NCI-H1417 treated with DMSO at 0.1 percent for 48 hours (cell line): ENCODE results near the gene ZNF536.
"Not testable (repeated sequence)": the region's sequence is repeated elsewhere in the genome, so short reads cannot be mapped to it uniquely, and the experiment has no call there.

Experiments
- DNase-seq: peaks from one replicate; lab custom pipeline; 2025; lab: John Stamatoyannopoulos, UW

The ZNF536 gene

DNA sequence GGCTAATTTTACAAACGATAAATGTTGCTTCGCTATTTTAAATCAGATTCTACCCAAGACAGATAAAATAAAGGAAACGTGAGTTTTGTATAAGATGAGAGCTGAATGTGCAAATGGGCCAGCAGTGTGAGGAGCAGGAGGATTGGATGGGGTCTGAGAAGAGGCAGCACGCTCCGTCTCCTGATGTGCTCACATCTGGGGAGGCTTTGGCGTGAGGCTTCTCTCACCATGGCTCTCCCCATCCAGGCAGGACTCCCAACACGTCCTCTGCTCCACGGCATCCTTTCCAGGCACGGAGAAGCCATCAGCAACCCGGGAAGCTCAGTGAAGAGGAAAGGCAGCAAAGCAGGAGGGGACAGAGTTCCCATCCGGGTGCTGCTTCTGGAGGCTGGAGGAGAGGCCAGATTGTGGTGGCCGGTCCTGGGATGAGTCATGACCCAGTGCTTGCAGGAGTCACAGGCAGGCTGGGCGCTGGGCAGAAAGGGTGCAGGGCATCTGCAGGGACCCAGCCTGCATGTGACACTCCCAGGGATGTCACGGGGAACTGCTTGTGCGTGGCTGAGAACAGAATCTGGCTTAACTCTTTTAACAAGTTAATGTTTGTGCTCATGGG lies 47.5 kb downstream of the ZNF536 start:
- DNase-seq, result no peak

DNA sequence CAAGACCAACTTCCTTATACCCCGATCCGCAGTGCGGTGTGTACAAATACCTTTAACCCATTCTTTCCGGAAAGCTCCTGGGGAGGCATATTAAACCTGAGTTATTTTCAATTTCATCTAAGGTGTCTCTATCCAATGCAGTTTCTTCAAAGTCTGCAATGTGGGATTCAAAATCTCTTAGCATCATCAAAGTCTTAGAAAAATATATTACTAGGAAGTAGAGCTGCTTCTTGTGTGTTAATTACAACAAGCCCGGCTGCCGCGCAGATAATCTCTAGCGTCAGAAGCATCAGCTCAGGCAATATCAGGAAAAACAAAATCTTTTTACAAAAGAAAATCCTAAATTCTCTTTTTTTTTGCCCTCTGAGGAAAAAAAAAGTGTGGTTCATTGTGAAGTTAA lies 48.1 kb downstream of the ZNF536 start:
- no peak for DNase-seq

GRCh38 chr19:30420881-30421280 lies 48.7 kb downstream of the ZNF536 start:
- no peak for DNase-seq

GRCh38 chr19:30421571-30421970 lies 49.4 kb downstream of the ZNF536 start:
- DNase-seq, result no peak

GRCh38 chr19:30423481-30423880 lies 51.3 kb downstream of the ZNF536 start:
- no peak for DNase-seq

DNA sequence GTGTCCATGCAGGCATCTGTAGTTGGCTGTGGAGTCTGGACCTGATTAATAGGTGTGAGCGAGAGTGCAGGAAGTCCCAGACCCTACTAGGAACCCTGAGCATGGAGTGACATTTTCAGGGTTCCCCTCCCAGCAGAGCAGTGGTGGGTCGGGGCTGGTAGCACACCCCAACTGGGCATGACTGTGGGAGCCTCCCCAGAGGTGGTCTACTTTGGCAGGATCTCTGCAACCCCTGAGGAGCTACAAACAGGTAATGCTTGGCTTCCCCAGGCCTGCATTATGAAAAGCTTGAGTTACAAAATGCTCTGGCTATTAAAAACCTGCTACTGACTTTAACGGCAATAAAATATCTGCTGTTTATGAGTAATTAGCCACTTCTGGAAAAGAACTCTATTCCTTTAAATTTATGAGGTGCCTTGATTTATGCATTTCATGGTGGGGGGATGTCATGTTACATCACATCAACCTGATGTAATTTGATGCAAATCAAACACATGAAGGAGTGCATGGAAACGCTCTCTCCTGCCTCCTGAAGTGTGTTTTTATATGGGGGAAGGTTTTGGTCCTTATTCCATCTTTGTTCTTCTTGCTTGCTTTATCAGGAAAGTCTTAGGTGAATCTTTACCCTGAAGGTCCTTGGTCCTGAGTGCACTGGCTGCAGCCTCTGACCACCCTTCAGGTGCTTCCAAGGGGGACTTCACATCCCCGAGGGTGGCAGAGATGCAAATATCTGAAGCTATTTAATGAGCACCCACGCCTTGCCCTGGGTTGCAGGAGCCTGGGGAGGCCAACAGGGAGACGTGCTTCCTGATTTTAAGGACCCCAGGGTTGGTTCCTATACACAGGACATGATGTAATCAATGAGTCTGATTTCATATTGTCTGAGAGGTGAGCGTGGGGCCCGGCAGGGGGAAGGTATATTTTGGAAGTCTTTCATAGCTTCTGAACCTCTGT lies 54.0 kb downstream of the ZNF536 start:
- no peak for DNase-seq

DNA sequence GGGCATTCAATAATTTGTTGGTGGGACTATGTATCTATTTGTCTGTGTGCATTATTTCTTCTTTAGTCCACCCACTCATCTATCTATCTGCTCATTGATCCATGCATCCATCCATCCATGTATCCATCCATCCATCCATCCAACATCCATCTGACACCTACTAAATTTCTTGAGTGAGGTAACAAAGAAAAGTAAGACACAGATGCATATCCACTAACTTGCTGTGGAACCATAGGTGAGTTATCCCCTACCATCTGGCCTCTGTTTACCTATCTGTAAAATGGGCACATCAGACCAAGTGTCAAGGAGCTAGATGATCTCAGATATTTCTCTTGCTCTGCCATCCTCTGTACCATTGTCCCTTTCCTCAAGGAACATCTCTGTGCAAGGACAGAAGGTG lies 54.7 kb downstream of the ZNF536 start:
- DNase-seq, result no peak

- DNase-seq, result no peak
Measured at GRCh38 chr19:30428092-30428680, 56.0 kb downstream of the ZNF536 start.

GRCh38 chr19:30428844-30429243 lies 56.7 kb downstream of the ZNF536 start:
- DNase-seq, result no peak

DNA sequence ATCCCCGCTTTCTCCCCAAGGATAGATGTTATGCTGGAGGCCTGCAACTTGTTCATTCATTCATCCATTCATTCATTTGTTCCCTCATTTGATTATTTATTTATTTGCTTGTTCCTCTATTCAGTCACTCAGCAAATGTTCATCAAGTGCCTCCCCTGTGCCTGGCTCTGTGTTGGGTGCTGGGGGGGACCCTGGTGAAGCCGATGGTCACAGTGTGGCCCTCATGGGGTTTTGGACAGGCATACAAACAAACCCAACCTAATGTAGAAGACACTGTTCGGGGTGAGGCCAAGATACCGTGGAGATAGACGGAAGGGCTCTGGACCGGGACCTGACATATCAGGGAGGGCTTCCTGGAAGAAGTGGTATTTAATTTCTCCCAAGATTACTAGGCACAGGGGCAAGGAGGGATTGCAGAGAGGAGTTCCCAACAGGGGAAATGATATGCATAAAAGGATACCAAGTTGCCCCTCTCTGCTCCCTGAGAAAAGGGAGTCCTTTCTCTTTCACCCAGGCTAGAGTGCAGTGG lies 58.1 kb downstream of the ZNF536 start:
- DNase-seq, result no peak

DNA sequence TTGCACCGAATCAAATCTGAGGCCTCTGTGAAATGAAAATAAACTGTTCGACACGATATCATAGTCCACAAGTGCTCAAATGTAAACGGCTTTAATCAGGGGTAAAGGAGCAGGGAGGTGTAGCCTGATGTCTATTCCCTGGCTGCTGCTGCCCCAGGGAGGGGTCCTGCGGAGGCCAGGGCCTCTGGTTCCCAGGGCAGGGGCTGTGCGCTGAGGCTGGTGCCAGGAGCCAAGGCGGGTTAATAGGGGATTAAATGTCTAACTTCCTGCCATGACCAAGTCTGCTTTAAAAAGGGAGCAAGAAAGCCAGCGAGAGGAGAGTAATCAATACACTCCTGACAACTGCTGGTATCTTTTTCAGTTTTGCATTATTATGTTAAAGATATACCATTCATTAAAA lies 59.4 kb downstream of the ZNF536 start:
- no peak for DNase-seq

DNA sequence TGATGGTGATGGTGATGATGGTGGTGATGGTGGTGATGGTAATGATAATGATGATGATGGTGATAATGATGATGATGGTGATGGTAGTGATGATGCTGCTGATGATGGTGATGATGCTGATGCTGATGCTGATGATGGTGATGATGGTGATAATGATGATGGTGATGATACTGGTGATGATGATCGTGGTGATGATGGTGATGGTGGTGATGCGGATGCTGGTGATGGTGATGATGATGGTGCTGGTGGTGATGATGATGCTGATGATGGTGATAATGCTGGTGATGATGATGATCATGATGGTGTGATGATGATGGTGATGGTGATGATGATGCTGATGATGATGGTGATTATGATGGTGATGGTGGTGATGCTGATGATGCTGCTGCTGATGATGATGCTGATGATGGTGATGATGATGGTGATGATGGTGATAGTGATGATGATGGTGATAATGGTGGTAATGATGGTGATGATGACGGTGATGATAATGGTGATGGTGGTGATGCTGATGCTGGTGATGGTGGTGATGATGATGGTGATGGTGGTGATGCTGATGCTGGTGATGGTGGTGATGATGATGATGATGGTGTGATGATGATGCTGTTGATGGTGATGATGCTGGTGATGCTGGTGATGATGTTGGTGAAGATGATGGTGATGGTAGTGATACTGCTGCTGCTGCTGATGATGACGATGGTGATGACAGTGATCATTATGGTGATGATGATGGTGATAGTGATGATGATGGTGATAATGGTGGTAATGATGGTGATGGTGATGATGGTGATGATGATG lies 62.8 kb downstream of the ZNF536 start:
- no peak for DNase-seq

DNA sequence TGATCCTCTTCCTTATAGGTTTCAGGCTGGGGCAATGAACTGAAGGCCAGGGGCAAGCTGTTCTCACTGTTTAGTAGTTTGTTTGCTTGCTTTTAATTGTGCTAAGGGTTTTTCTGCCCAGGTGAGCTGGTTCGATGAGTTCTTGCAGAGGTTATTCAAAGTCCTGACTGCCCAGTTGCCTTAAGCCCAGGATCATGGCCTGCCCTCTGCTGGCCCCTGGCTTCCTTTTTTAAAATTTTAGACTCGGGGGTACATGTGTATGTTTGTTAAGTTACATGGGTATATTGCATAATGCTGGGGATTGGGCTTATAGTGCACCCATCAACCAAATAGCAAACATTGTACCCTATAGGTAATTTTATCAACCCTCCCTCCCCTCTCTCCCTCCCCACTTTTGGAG lies 65.7 kb downstream of the ZNF536 start:
- no peak for DNase-seq

DNA sequence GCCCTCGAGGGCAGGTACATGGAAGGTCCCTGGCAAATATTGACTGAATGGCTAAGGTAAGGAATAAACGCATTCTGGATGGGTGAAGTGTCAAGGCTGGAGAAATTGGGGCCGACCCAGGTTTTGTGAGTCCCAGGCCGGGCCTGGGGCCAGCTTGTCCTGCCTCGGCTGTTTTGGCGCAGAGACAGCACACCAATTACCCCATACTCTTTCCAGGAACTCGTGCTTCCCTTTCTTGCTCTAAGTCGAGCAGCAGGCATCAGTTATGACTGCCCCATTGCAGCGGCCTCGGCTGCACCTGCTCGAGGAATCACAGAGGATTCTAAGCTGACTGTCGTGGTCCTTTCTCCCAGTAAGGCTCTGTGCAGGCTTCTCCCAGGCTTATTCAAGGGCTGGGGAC lies 67.1 kb downstream of the ZNF536 start:
- no peak for DNase-seq

DNA sequence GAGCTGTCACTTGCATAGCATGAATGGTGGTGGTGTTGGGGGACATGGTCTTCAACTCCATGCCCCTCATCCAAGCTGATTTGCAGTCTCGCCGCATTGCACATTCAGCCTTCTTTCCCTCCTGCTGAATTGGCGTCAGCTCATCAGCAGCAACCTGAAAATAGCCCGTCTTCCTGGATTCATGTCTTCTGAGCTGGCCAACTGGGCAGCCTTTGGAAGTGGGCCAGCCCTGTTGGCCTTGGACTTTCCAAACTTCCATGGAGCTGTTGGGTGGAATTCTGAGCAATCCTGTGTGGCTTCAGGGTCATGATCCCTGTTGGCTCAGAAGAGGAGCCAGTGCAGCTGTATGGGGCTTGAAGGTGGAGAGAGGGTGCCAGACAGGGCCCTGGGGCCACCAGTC lies 68.8 kb downstream of the ZNF536 start:
- no peak for DNase-seq

- DNase-seq, result no peak
Measured at GRCh38 chr19:30442674-30443073, 70.5 kb downstream of the ZNF536 start.

- no peak for DNase-seq
Measured at GRCh38 chr19:30443531-30444252, 71.5 kb downstream of the ZNF536 start.

GRCh38 chr19:30444253-30444671 lies 72.1 kb downstream of the ZNF536 start:
- no peak for DNase-seq

DNA sequence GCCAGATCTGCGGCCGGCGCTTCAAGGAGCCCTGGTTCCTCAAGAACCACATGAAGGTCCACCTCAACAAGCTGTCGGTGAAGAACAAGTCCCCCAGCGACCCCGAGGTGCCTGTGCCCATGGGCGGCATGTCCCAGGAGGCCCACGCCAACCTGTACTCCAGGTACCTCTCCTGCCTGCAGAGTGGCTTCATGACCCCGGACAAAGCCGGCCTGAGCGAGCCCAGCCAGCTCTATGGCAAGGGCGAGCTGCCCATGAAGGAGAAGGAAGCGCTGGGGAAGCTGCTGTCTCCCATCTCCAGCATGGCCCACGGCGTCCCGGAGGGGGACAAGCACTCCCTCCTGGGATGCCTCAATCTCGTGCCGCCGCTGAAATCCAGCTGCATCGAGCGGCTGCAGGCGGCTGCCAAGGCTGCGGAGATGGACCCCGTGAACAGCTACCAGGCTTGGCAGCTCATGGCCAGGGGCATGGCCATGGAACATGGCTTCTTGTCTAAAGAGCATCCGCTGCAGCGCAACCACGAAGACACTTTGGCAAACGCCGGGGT lies 72.6 kb downstream of the ZNF536 start:
- DNase-seq, result no peak

DNA sequence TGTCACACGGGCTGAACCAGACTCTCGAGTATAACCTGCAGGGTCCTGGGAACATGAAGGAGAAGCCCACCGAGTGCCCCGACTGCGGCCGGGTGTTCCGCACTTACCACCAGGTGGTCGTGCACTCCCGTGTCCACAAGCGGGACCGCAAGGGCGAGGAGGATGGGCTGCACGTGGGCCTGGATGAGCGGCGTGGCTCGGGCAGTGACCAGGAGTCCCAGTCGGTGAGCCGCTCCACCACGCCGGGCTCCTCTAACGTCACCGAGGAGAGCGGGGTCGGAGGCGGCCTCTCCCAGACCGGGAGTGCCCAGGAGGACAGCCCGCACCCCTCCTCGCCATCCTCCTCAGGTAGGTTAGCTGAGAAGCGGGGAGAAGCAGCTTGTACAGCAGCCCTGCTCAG lies 73.2 kb downstream of the ZNF536 start:
- DNase-seq, result no peak

DNA sequence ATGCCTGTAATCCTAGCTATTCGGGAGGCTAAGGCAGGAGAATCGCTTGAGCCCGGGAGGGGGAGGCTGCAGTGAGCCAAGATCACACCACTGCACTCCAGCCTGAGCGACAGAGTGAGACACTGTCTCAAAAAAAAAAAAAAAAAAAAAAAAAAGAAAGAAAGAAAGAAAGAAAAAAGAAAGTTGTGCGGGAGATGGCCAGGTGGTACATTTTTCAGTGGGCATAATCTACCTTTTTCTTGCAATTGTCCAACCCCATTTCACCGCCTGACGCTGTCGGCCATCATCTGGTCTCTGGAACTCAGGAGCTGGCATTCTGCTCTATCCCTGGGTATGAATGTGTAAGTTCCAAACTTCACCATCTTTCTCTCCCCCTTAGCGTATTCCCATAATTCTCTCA lies 73.9 kb downstream of the ZNF536 start:
- not testable (repeated sequence) for DNase-seq
